ENCODE results near the gene PARP16.

PARP16 gene

DNA sequence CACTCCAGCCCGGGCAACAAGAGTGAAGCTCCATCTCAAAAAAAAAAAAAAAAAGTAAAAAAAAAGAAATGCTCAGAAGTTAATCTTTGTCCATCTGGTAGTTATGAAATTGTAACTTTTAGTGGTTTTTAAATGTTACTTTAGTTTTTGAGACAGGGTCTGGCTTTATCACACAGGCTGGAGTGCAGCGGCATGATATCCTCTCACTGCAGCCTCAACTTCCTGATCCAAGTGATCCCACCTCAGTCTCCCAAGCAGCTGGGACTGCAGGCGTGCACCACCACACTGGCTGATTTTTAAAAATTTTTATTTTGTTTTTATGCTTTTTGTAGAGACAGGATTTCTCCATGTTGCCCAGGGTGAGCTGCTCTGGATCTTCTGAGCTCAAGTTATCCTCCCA, 19.1 kb upstream of the PARP16 start:
- no peaks in the 10 kb centered on the region for H3K36me3 ChIP-seq (ENCODE audit: control insufficient read depth in 2 of 2, insufficient read depth in 1 of 2, low read length in 2 of 2)
- TF ChIP-seq ZNF404 (tag by site-specific recombination; IDR thresholded peaks at IDR 0.05): no peak
- no peak for TF ChIP-seq OVOL3 (tag by site-specific recombination; IDR thresholded peaks at IDR 0.05)
- peak; percentile 24; the same call in 1 of the 2 replicates for TF ChIP-seq ZNF600 (tag by site-specific recombination; IDR thresholded peaks at IDR 0.05)
- TF ChIP-seq ZNF341 (tag by site-specific recombination; IDR thresholded peaks at IDR 0.05; ENCODE audit: low read depth): peak; percentile 34; the same call in 1 of the 2 replicates
- TF ChIP-seq, protein P1, sequence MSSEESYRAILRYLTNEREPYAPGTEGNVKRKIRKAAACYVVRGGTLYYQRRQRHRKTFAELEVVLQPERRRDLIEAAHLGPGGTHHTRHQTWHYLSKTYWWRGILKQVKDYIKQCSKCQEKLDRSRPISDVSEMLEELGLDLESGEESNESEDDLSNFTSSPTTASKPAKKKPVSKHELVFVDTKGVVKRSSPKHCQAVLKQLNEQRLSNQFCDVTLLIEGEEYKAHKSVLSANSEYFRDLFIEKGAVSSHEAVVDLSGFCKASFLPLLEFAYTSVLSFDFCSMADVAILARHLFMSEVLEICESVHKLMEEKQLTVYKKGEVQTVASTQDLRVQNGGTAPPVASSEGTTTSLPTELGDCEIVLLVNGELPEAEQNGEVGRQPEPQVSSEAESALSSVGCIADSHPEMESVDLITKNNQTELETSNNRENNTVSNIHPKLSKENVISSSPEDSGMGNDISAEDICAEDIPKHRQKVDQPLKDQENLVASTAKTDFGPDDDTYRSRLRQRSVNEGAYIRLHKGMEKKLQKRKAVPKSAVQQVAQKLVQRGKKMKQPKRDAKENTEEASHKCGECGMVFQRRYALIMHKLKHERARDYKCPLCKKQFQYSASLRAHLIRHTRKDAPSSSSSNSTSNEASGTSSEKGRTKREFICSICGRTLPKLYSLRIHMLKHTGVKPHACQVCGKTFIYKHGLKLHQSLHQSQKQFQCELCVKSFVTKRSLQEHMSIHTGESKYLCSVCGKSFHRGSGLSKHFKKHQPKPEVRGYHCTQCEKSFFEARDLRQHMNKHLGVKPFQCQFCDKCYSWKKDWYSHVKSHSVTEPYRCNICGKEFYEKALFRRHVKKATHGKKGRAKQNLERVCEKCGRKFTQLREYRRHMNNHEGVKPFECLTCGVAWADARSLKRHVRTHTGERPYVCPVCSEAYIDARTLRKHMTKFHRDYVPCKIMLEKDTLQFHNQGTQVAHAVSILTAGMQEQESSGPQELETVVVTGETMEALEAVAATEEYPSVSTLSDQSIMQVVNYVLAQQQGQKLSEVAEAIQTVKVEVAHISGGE (tag by site-specific recombination; conservative IDR thresholded peaks at IDR 0.05; ENCODE audit: low read depth): no peak
- TF ChIP-seq ZXDB (tag by site-specific recombination; IDR thresholded peaks at IDR 0.05): no peak
- no peak for TF ChIP-seq KLF9 (tag by site-specific recombination; IDR thresholded peaks at IDR 0.05; ENCODE audit: low read depth)
- TF ChIP-seq ZNF660 (tag by site-specific recombination; IDR thresholded peaks at IDR 0.05): no peak
- no peak for TF ChIP-seq ZNF658 (tag by site-specific recombination; IDR thresholded peaks at IDR 0.05)
- TF ChIP-seq, protein P2, sequence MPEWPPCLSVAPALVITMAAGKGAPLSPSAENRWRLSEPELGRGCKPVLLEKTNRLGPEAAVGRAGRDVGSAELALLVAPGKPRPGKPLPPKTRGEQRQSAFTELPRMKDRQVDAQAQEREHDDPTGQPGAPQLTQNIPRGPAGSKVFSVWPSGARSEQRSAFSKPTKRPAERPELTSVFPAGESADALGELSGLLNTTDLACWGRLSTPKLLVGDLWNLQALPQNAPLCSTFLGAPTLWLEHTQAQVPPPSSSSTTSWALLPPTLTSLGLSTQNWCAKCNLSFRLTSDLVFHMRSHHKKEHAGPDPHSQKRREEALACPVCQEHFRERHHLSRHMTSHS (tag by site-specific recombination; IDR thresholded peaks at IDR 0.05): no peak
- no peak for TF ChIP-seq ZNF585B (tag by site-specific recombination; IDR thresholded peaks at IDR 0.05)
- TF ChIP-seq ZNF416 (tag by site-specific recombination; IDR thresholded peaks at IDR 0.05): no peak
- TF ChIP-seq, protein P3, sequence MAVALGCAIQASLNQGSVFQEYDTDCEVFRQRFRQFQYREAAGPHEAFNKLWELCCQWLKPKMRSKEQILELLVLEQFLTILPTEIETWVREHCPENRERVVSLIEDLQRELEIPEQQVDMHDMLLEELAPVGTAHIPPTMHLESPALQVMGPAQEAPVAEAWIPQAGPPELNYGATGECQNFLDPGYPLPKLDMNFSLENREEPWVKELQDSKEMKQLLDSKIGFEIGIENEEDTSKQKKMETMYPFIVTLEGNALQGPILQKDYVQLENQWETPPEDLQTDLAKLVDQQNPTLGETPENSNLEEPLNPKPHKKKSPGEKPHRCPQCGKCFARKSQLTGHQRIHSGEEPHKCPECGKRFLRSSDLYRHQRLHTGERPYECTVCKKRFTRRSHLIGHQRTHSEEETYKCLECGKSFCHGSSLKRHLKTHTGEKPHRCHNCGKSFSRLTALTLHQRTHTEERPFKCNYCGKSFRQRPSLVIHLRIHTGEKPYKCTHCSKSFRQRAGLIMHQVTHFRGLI (tag by site-specific recombination; IDR thresholded peaks at IDR 0.05): no peak
- TF ChIP-seq, protein P4, sequence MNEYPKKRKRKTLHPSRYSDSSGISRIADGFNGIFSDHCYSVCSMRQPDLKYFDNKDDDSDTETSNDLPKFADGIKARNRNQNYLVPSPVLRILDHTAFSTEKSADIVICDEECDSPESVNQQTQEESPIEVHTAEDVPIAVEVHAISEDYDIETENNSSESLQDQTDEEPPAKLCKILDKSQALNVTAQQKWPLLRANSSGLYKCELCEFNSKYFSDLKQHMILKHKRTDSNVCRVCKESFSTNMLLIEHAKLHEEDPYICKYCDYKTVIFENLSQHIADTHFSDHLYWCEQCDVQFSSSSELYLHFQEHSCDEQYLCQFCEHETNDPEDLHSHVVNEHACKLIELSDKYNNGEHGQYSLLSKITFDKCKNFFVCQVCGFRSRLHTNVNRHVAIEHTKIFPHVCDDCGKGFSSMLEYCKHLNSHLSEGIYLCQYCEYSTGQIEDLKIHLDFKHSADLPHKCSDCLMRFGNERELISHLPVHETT (tag by site-specific recombination; IDR thresholded peaks at IDR 0.05): no peak
- no peak for TF ChIP-seq ZNF202 (tag by site-specific recombination; IDR thresholded peaks at IDR 0.05; ENCODE audit: borderline replicate concordance)
- H3K4me3 ChIP-seq (ENCODE audit: low read depth, low read length): no peak overlapping the region
- no peak overlapping the region for H3K27ac ChIP-seq (ENCODE audit: extremely low read depth, low read depth, low read length)
- ChIA-PET POLR2A (interaction anchor here (0.6 to 2.9 kb wide), 12 partner anchors 8 to 484 kb away, joined by 3 to 73 read pairs (median 5); partner anchors contain the start of genes CLPX and PARP16), CTCF (interaction anchor here (0.8 to 1.7 kb wide), 4 partner anchors 8 to 29 kb away, joined by 4 to 8 read pairs (median 6); no protein-coding TSS in a partner anchor)
- no peaks in the 10 kb centered on the region for H3K9me3 ChIP-seq (ENCODE audit: control insufficient read depth, insufficient read depth, low read depth, low read length)
- peaks cover 8% of the 10 kb centered on the region; the same call in 1 of the 2 replicates for H3K4me1 ChIP-seq (ENCODE audit: control insufficient read depth, insufficient read depth, low read length)

DNA sequence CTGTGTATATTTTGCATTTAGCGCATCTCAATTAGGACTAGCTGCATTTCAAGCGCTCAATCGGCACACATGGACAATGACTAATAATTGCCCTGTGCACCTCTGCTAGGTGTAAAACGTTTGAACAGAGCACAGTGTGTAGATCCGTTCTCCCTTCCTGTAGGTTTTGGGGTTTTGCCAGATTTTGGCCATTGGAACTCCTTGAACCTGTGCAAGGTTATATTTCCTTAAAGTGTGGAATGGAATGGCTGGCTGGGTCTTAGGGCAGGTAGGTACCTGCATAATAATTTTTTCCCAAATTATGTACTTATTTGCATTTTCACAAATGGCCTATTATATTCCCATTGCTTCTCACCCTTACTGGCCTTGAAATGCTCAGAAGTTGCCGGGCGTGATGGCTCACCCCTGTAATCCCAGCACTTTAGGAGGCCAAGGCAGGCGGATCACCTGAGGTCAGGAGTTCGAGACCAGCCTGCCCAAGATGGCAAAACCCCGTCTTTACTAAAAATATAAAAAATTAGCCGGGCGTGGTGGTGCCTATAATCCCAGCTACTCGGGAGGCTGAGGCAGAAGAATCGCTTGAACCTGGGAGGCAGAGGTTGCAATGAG, 18.6 kb upstream of the PARP16 start:
- peak overlapping the region; percentile 20 for H3K4me3 ChIP-seq (ENCODE audit: low read depth, low read length)
- no peaks in the 10 kb centered on the region for H3K9me3 ChIP-seq (ENCODE audit: control insufficient read depth, insufficient read depth, low read depth, low read length)
- CTCF ChIA-PET: interaction anchor here (0.6 to 1.7 kb wide), 9 partner anchors 13 to 445 kb away, joined by 3 to 8 read pairs (median 5); partner anchors contain the start of gene PARP16
- peaks cover 8% of the 10 kb centered on the region; the same call in 1 of the 2 replicates for H3K4me1 ChIP-seq (ENCODE audit: control insufficient read depth, insufficient read depth, low read length)
- POLR2A ChIA-PET: interaction anchor here (0.6 to 2.9 kb wide), 39 partner anchors 8 to 564 kb away, joined by 3 to 73 read pairs (median 5); partner anchors contain the start of genes CLPX, DENND4A, HACD3 and IGDCC3
- H3K36me3 ChIP-seq (ENCODE audit: control insufficient read depth in 2 of 2, insufficient read depth in 1 of 2, low read length in 2 of 2): no peaks in the 10 kb centered on the region
- peak overlapping the region; percentile 47 for H3K27ac ChIP-seq (ENCODE audit: extremely low read depth, low read depth, low read length)
- TF ChIP-seq KLF1 (tag by site-specific recombination; IDR thresholded peaks at IDR 0.05) (0 out of 2 replicates have a peak, but pooled peaks have one; percentile 16), ZNF121 (tag by site-specific recombination; IDR thresholded peaks at IDR 0.05) (peak; percentile 86), KLF7 (tag by site-specific recombination; IDR thresholded peaks at IDR 0.05; ENCODE audit: borderline replicate concordance) (peak; percentile 35; the same call in 1 of the 2 replicates), SETDB1 (IDR thresholded peaks at IDR 0.05; ENCODE audit: insufficient read length, low read length) (no peak)
- TF ChIP-seq, protein P5, sequence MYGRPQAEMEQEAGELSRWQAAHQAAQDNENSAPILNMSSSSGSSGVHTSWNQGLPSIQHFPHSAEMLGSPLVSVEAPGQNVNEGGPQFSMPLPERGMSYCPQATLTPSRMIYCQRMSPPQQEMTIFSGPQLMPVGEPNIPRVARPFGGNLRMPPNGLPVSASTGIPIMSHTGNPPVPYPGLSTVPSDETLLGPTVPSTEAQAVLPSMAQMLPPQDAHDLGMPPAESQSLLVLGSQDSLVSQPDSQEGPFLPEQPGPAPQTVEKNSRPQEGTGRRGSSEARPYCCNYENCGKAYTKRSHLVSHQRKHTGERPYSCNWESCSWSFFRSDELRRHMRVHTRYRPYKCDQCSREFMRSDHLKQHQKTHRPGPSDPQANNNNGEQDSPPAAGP (tag by site-specific recombination; IDR thresholded peaks at IDR 0.05): 0 out of 2 replicates have a peak, but pooled peaks have one; percentile 9
- TF ChIP-seq, protein P6, sequence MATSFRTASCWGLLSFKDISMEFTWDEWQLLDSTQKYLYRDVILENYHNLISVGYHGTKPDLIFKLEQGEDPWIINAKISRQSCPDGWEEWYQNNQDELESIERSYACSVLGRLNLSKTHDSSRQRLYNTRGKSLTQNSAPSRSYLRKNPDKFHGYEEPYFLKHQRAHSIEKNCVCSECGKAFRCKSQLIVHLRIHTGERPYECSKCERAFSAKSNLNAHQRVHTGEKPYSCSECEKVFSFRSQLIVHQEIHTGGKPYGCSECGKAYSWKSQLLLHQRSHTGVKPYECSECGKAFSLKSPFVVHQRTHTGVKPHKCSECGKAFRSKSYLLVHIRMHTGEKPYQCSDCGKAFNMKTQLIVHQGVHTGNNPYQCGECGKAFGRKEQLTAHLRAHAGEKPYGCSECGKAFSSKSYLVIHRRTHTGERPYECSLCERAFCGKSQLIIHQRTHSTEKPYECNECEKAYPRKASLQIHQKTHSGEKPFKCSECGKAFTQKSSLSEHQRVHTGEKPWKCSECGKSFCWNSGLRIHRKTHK (tag by site-specific recombination; IDR thresholded peaks at IDR 0.05): no peak
- TF ChIP-seq, protein P7, sequence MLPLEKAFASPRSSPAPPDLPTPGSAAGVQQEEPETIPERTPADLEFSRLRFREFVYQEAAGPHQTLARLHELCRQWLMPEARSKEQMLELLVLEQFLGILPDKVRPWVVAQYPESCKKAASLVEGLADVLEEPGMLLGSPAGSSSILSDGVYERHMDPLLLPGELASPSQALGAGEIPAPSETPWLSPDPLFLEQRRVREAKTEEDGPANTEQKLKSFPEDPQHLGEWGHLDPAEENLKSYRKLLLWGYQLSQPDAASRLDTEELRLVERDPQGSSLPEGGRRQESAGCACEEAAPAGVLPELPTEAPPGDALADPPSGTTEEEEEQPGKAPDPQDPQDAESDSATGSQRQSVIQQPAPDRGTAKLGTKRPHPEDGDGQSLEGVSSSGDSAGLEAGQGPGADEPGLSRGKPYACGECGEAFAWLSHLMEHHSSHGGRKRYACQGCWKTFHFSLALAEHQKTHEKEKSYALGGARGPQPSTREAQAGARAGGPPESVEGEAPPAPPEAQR (tag by site-specific recombination; IDR thresholded peaks at IDR 0.05): no peak
